Measurements from ENCODE around the gene PLEKHA3. TPM values are rescaled to one million over a fixed set of nuclear protein-coding genes. Genes with fewer than 3 reads are reported as not detected.

The PLEKHA3 gene
- total and polyA plus RNA-seq, 2 donors (not counting 1 experiment from before 2014, with no cell fraction given): 5.9 to 34.6 TPM

DNA sequence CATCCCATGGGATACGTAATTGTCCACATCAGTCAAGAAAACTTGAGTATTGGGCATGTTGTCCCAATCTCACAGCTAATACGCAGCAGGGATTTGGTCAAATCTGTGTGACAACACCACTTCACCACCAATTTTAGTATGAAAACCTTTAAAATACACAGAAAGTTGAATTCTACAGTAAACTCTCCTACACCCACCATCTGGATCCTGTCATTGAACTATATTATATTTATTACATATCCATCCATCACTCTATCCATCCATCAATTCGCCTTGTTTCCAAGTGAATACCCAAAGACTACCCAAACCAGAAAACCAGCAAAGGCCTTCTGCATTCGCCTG is 1.0 kb upstream of the PLEKHA3 start:
- no peak for DNase-seq (ENCODE audit: low read depth in 2 of 2)
- no peaks in the 10 kb centered on the region for H3K9me3 ChIP-seq (ENCODE audit: control insufficient read depth, insufficient read depth, low read depth, low read length)
- peak overlapping the region; percentile 94 for H3K27ac ChIP-seq (ENCODE audit: insufficient read depth, low read length)
- H4K20me1 ChIP-seq (ENCODE audit: control insufficient read depth, extremely low read depth, insufficient read depth, low read length): no peaks in the 10 kb centered on the region
- no peaks in the 10 kb centered on the region for H3K36me3 ChIP-seq (ENCODE audit: control insufficient read depth, insufficient read depth, low read length)
- H3K79me2 ChIP-seq (ENCODE audit: control insufficient read depth, insufficient read depth, low read length): peaks cover 33% of the 10 kb centered on the region
- H3K4me3 ChIP-seq (replicated peaks in 1 of 4; ENCODE audit: control extremely low read depth in 1 of 4, insufficient read depth in 1 of 4, low read depth in 3 of 4, low read length in 4 of 4): peak overlapping the region; percentile 79 to 99 (median 94)
- peaks cover 2% of the 10 kb centered on the region for H3K4me1 ChIP-seq (ENCODE audit: control insufficient read depth, extremely low read depth, insufficient read depth, low read length)
- H2AFZ ChIP-seq (ENCODE audit: low read length): peak overlapping the region; percentile 45
- no peak overlapping the region for H3K9ac ChIP-seq (ENCODE audit: insufficient read depth, low read length)
- H3K4me2 ChIP-seq (ENCODE audit: extremely low read depth, insufficient read depth, low read length): peak overlapping the region; percentile 98
- no peaks in the 10 kb centered on the region for H3K27me3 ChIP-seq (ENCODE audit: control insufficient read depth, insufficient read depth, low read length)
- TF ChIP-seq, protein P1, sequence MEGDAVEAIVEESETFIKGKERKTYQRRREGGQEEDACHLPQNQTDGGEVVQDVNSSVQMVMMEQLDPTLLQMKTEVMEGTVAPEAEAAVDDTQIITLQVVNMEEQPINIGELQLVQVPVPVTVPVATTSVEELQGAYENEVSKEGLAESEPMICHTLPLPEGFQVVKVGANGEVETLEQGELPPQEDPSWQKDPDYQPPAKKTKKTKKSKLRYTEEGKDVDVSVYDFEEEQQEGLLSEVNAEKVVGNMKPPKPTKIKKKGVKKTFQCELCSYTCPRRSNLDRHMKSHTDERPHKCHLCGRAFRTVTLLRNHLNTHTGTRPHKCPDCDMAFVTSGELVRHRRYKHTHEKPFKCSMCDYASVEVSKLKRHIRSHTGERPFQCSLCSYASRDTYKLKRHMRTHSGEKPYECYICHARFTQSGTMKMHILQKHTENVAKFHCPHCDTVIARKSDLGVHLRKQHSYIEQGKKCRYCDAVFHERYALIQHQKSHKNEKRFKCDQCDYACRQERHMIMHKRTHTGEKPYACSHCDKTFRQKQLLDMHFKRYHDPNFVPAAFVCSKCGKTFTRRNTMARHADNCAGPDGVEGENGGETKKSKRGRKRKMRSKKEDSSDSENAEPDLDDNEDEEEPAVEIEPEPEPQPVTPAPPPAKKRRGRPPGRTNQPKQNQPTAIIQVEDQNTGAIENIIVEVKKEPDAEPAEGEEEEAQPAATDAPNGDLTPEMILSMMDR (conservative IDR thresholded peaks at IDR 0.05 in 1 of 2, IDR thresholded peaks at IDR 0.05 in 1 of 2; ENCODE audit: low read depth in 1 of 2, low read length in 2 of 2): no peak
- TF ChIP-seq EZH2 (IDR thresholded peaks at IDR 0.05; ENCODE audit: low read length, missing control alignments): no peak

DNA sequence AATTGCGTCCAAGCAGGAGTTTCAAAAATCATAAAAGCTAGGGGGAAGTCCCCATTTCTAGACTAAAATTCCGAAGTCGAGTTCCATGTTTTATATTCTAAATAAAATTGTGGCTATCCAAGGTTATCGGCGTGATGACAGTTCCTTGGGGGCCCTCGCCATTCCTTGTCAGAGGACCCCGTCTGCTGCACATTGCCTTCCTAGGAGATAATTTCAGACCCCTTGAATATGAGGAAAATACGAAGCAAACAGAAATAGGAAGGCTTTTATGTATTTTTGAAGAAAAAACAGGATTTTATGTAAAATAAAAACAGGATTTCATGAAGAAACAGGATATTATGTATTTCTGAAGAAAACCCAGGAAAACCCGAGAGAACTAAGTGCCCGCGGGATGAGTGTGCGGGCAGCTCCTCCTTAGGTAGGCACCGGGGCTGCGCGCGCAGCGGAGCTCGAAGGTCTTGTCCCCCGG is 465 bp upstream of the PLEKHA3 start:
- peak overlapping the region; percentile 17 for H3K9ac ChIP-seq (ENCODE audit: insufficient read depth, low read length)
- no peaks in the 10 kb centered on the region for H3K9me3 ChIP-seq (ENCODE audit: control insufficient read depth, insufficient read depth, low read depth, low read length)
- H3K27ac ChIP-seq (ENCODE audit: insufficient read depth, low read length): peak overlapping the region; percentile 57
- peak overlapping the region; percentile 18 for H2AFZ ChIP-seq (ENCODE audit: low read length)
- H3K36me3 ChIP-seq (ENCODE audit: control insufficient read depth, insufficient read depth, low read length): no peaks in the 10 kb centered on the region
- TF ChIP-seq, protein P1 (conservative IDR thresholded peaks at IDR 0.05 in 1 of 2, IDR thresholded peaks at IDR 0.05 in 1 of 2; ENCODE audit: low read depth in 1 of 2, low read length in 2 of 2): no peak
- TF ChIP-seq EZH2 (IDR thresholded peaks at IDR 0.05; ENCODE audit: low read length, missing control alignments): no peak
- H3K27me3 ChIP-seq (ENCODE audit: control insufficient read depth, insufficient read depth, low read length): no peaks in the 10 kb centered on the region
- peaks cover 33% of the 10 kb centered on the region for H3K79me2 ChIP-seq (ENCODE audit: control insufficient read depth, insufficient read depth, low read length)
- no peaks in the 10 kb centered on the region for H4K20me1 ChIP-seq (ENCODE audit: control insufficient read depth, extremely low read depth, insufficient read depth, low read length)
- peak overlapping the region; percentile 60 for H3K4me2 ChIP-seq (ENCODE audit: extremely low read depth, insufficient read depth, low read length)
- DNase-seq (ENCODE audit: low read depth in 2 of 2): no peak
- H3K4me3 ChIP-seq (replicated peaks in 1 of 4; ENCODE audit: control extremely low read depth in 1 of 4, insufficient read depth in 1 of 4, low read depth in 3 of 4, low read length in 4 of 4): peak overlapping the region; percentile 17 to 77 (median 34)
- peaks cover 2% of the 10 kb centered on the region for H3K4me1 ChIP-seq (ENCODE audit: control insufficient read depth, extremely low read depth, insufficient read depth, low read length)

DNA sequence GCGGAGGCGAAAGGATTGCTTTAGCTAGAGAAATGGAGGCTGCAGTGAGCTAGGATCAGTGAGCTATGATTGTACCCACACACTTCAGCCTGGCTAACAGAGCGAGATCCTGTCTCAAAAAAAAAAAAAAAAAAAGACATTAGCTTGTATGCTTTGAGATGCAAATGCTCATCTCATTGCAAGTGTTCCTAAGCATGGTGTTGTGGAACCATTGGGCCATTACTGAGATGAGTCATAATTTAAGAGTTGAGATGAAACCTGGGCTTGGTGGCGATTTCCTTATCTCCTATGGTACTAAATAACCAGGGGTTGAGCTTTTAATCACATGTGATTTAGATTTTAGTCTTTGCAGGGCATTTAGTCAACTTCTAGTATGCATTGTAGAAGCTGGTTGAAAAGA is 2.2 kb downstream of the PLEKHA3 start:
- TF ChIP-seq, protein P1 (conservative IDR thresholded peaks at IDR 0.05 in 1 of 2, IDR thresholded peaks at IDR 0.05 in 1 of 2; ENCODE audit: low read depth in 1 of 2, low read length in 2 of 2): no peak
- TF ChIP-seq EZH2 (IDR thresholded peaks at IDR 0.05; ENCODE audit: low read length, missing control alignments): no peak
- H4K20me1 ChIP-seq (ENCODE audit: control insufficient read depth, extremely low read depth, insufficient read depth, low read length): no peaks in the 10 kb centered on the region
- H3K9ac ChIP-seq (ENCODE audit: insufficient read depth, low read length): no peak overlapping the region
- H3K9me3 ChIP-seq (ENCODE audit: control insufficient read depth, insufficient read depth, low read depth, low read length): no peaks in the 10 kb centered on the region
- no peak overlapping the region for H3K27ac ChIP-seq (ENCODE audit: insufficient read depth, low read length)
- H3K4me1 ChIP-seq (ENCODE audit: control insufficient read depth, extremely low read depth, insufficient read depth, low read length): peaks cover 2% of the 10 kb centered on the region
- peak overlapping the region; percentile 21 for H3K4me2 ChIP-seq (ENCODE audit: extremely low read depth, insufficient read depth, low read length)
- no peak overlapping the region for H2AFZ ChIP-seq (ENCODE audit: low read length)
- peak overlapping the region in 2 of 4 experiments; percentile 77 to 89 for H3K4me3 ChIP-seq (replicated peaks in 1 of 4; ENCODE audit: control extremely low read depth in 1 of 4, insufficient read depth in 1 of 4, low read depth in 3 of 4, low read length in 4 of 4)
- no peaks in the 10 kb centered on the region for H3K27me3 ChIP-seq (ENCODE audit: control insufficient read depth, insufficient read depth, low read length)
- peaks cover 37% of the 10 kb centered on the region for H3K79me2 ChIP-seq (ENCODE audit: control insufficient read depth, insufficient read depth, low read length)
- no peaks in the 10 kb centered on the region for H3K36me3 ChIP-seq (ENCODE audit: control insufficient read depth, insufficient read depth, low read length)
- DNase-seq (ENCODE audit: low read depth in 2 of 2): no peak
